Stimulated activated memory B cell treated with anti-CD40 and anti-IgM and Interleukin-4, amounts not matched to agents 10 μg/mL and 1 μg/mL and 100 μg/mL, for 72 hours (primary cell): ENCODE results near the gene RFX7.
A peak's percentile ranks its signal among the peaks of the same experiment; 100 is the strongest.
"Not testable (repeated sequence)": the region's sequence is repeated elsewhere in the genome, so short reads cannot be mapped to it uniquely, and the experiment has no call there.

Experiments used
- ATAC-seq: fragments of 150-1000 bp; cut with Tn5 transposase; 2 replicates; pipeline ENCODE4 v1.10.0; 2021
- H3K27ac Mint-ChIP-seq: one replicate; pipeline ENCODE4 v1.8.0; 2022; ENCODE audit warnings: mild to moderate bottlenecking, mixed read lengths
- H3K27me3 Mint-ChIP-seq: one replicate; pipeline ENCODE4 v1.8.0; 2022; ENCODE audit warnings: mixed read lengths
- H3K36me3 Mint-ChIP-seq: one replicate; pipeline ENCODE4 v1.8.0; 2022; ENCODE audit warnings: mixed read lengths
- H3K4me1 Mint-ChIP-seq: one replicate; pipeline ENCODE4 v1.8.0; 2022; ENCODE audit warnings: mixed read lengths
- H3K4me3 Mint-ChIP-seq: one replicate; pipeline ENCODE4 v1.8.0; 2022; ENCODE audit warnings: mild to moderate bottlenecking, moderate library complexity, mixed read lengths
- H3K9me3 Mint-ChIP-seq: one replicate; pipeline ENCODE4 v1.8.0; 2022; ENCODE audit warnings: mixed read lengths

RFX7 gene

DNA sequence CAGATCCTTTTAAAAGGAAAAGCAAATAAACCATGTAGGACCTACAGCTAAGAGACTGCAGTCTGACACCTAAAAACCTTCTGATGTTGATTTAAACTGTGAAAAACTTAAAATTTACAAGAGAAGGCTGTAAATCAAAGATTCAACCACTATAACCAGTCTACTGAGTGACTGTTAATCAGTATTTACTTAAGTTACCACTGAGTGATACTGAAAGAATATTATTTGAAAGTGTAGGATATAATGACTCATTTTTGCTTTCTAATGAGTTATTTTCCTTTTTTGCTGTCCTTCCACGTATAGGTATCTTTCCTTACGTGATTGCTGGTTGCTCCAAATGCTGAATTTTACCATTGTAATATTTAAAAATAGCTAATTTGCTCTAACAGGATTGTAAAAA, 44.6 kb downstream of the RFX7 start:
- Mint-ChIP-seq H3K27me3 (no peaks in the 10 kb centered on the region), H3K36me3 (peaks cover 15% of the 10 kb centered on the region), H3K4me1 (peaks cover 33% of the 10 kb centered on the region), H3K27ac (no peak overlapping the region), H3K4me3 (no peak overlapping the region), H3K9me3 (no peaks in the 10 kb centered on the region)
- ATAC-seq: no peak

DNA sequence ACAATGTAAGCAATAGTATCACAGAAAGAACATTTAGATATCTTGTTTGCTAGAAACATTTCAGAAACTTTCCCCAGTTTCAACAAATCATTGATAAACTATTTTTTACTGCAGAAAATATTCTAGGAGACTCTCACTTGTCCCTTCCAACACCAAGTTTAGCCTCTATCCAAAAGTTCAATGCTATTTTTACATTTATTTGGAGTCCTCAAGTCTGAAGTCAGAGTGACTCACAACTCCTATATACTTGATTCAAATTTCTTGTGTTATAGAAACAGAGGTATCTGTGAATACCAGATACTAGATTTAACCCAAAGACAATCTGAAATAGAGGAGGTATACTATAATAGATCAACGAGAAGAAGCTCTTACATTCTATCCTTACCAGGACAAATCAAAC, 49.6 kb downstream of the RFX7 start:
- no peak for ATAC-seq

DNA sequence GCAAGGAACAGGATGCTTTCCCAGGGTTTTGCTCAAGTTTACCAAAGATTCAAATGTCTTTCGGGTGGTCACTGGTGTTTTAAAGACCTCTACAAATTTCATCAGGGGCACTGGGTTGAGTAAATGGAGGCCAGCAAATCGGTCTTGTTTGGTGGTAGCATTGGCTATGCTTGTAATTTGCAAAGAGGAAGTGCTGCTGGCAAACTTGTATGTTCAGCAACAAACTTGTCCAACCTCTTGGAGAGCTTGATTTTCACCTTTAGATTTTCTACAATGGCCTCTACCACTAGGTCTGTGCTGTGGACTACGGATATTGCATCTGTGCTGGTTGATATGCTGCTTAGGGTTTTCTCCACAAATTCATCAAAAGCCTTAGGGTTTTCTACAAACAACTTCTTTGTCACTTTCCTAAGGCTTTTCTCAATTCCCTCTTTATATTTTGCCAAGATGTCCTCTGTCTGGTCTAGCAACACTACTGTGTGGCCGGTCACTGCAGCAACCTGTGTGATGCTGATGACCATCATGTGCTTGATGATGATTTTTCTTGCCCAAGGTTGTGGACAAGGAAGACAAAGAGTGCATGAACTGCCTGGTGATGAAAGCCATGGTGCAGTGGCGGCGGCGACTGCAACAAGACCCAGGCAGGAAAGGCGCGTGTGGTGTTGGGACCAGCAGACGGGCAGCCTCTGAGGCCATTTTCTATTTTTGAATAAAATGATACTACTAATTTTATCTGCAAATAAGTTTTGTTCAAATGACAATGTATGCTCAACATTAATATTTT, 50.8 kb downstream of the RFX7 start:
- no peak overlapping the region for H3K27ac Mint-ChIP-seq

More for the DNA sequence above, 49.6 kb downstream of the RFX7 start:
- H3K27me3 Mint-ChIP-seq: no peaks in the 10 kb centered on the region
- H3K36me3 Mint-ChIP-seq: peaks cover 22% of the 10 kb centered on the region
- no peaks in the 10 kb centered on the region for H3K9me3 Mint-ChIP-seq
- H3K4me3 Mint-ChIP-seq: no peak overlapping the region
- H3K4me1 Mint-ChIP-seq: peaks cover 35% of the 10 kb centered on the region
- H3K27ac Mint-ChIP-seq: no peak overlapping the region

DNA sequence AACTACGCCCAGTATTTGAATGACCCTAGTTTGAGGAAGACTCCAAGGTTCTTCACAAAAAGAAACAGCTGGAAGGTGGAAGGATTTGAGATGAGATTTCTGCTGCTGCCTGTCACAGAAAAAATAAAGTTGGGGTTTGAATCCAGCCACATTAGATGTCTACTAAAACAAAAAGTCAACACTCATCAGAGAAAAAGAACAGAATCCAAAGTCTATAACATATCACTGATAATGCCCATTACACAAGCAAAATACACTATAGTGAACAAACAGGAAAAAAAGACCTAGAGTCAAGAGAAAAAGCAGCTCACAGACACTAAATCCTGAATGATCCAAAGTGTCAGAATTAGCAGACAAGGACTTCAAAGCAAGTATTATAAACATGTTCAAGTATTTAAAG, 56.0 kb downstream of the RFX7 start:
- ATAC-seq: no peak
- H3K36me3 Mint-ChIP-seq: peaks cover 20% of the 10 kb centered on the region
- H3K4me1 Mint-ChIP-seq: peaks cover 52% of the 10 kb centered on the region
- no peak overlapping the region for H3K4me3 Mint-ChIP-seq
- H3K27ac Mint-ChIP-seq: peak overlapping the region; percentile 22
- no peaks in the 10 kb centered on the region for H3K27me3 Mint-ChIP-seq
- H3K9me3 Mint-ChIP-seq: peaks cover 3% of the 10 kb centered on the region

More for the DNA sequence above, 50.8 kb downstream of the RFX7 start:
- Mint-ChIP-seq H3K4me1 (peaks cover 34% of the 10 kb centered on the region), H3K27me3 (no peaks in the 10 kb centered on the region), H3K4me3 (no peak overlapping the region), H3K9me3 (no peaks in the 10 kb centered on the region), H3K36me3 (peaks cover 22% of the 10 kb centered on the region)
- ATAC-seq: no peak

DNA sequence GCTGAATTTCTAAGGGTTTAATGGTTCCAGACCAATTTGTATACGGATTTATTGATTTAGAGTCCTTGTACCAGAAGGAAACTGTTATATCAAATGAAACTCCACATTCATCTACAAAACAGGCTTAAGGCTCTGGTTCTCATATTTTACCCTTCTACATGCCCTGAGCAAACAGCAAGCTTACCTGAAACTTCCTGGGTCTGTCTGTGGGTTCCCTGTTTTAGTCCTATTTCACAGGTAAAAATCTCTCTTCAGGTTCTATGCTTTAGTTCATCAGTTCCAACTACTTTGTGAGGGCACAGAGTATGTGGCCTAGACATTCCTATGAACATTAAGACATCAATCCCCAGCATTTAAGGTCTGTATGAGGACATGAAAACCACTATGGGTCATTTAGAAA, 57.7 kb downstream of the RFX7 start:
- Mint-ChIP-seq H3K27me3 (no peaks in the 10 kb centered on the region), H3K27ac (no peak overlapping the region), H3K4me1 (peaks cover 57% of the 10 kb centered on the region), H3K36me3 (peaks cover 24% of the 10 kb centered on the region), H3K9me3 (peaks cover 3% of the 10 kb centered on the region), H3K4me3 (no peak overlapping the region)
- no peak for ATAC-seq

DNA sequence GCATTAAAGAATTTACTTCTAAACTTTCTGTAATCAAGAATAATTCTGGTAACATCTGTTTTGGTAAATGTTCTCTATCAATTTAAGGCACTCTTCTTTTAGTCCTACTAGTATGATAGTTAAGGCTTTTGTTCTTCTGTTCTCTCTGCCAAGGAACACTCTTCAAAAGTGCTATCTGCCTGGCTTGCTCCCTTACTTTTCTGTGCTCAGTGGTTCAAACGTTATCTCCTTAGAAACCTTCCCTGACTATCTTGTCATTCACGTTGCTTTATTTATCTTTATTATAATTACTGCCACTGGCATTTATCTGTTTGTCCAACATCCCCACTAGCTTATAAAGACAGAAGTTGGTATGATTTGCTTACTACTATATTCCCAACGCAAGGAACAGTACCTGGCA, 59.2 kb downstream of the RFX7 start:
- Mint-ChIP-seq H3K9me3 (peaks cover 3% of the 10 kb centered on the region), H3K4me1 (peaks cover 55% of the 10 kb centered on the region), H3K36me3 (peaks cover 19% of the 10 kb centered on the region), H3K27me3 (no peaks in the 10 kb centered on the region), H3K27ac (no peak overlapping the region), H3K4me3 (no peak overlapping the region)
- no peak for ATAC-seq

DNA sequence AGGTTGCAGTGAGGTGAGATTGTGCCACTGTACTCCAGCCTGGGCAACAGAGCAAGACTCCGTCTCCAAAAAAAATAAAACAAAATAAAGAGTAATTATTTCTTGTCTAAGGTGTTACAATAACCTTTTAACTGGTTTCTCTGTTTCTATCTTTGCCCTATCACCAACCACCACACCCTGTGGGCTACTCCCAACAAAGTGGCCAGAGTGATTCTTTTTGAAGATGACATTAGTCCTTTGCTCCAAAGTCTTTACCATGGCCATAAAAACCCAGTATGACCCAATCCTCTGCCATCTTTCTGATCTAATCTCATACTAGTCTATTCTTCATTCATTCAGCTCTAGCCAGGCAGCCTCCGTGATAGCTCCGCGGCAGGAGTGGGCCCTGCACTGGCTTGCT, 62.8 kb downstream of the RFX7 start:
- peaks cover 29% of the 10 kb centered on the region for H3K36me3 Mint-ChIP-seq
- H3K9me3 Mint-ChIP-seq: peaks cover 3% of the 10 kb centered on the region
- H3K4me3 Mint-ChIP-seq: no peak overlapping the region
- H3K4me1 Mint-ChIP-seq: peaks cover 41% of the 10 kb centered on the region
- H3K27me3 Mint-ChIP-seq: no peaks in the 10 kb centered on the region
- no peak for ATAC-seq
- no peak overlapping the region for H3K27ac Mint-ChIP-seq

DNA sequence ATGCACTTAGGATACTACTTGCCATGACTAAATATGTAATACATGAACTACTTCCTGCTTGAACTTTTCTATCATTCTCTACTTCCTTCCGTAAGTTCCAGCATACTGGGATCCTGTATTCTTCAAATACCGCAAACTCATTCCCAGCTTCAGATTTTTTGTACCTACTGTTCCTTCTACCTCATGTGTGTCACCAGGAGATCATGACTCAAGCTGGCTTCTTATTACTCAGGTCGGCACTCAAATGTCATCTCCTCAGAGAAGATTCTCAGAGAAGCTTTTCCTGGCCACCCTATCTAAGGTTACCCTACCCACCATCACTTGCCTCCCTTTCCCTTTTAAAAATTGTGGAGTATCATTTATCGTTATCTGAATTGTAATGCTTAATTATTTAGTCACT, 66.7 kb downstream of the RFX7 start:
- peak overlapping the region; percentile 13 for H3K27ac Mint-ChIP-seq
- H3K9me3 Mint-ChIP-seq: no peaks in the 10 kb centered on the region
- peaks cover 55% of the 10 kb centered on the region for H3K36me3 Mint-ChIP-seq
- H3K4me1 Mint-ChIP-seq: peaks cover 50% of the 10 kb centered on the region
- no peaks in the 10 kb centered on the region for H3K27me3 Mint-ChIP-seq
- no peak overlapping the region for H3K4me3 Mint-ChIP-seq
- no peak for ATAC-seq

DNA sequence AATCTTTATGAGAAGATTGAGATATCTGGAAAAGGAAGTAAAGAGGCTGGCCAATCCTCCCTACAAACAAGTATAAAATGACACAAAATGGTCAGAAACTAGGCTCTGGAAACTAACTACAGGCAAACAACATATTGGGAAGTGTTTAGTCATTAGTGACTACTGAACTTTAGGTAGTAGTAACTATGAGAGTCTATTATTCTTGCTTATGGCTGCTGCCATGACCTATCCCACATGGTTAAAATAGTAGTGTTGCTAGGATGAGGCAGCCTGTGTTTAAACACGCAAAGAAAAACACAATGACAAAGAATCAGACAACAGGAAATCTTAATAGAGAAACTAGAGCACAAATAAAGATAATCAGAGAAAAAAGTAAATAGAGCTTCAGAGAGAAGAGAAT, 67.9 kb downstream of the RFX7 start:
- peaks cover 5% of the 10 kb centered on the region for H3K9me3 Mint-ChIP-seq
- H3K4me1 Mint-ChIP-seq: peaks cover 52% of the 10 kb centered on the region
- H3K27me3 Mint-ChIP-seq: no peaks in the 10 kb centered on the region
- no peak overlapping the region for H3K27ac Mint-ChIP-seq
- H3K4me3 Mint-ChIP-seq: no peak overlapping the region
- ATAC-seq: no peak
- peaks cover 61% of the 10 kb centered on the region for H3K36me3 Mint-ChIP-seq

DNA sequence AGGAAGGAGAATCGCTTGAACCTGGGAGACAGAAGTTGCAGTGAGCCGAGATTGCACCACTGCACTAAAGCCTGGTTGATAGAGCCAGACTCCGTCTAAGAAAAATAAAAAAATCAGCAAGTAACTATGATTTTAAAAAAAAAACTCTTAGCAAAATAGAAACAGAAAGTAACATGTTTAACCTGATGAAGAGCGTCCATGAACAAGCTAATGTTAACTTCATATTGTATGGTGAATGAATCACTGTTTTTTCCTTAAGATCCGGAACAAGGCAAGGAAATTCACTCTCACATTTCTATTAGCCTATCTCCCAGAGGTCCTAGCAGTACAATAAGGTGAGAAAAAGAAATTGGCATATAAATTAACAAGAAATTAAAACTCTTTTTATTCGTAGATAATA, 69.0 kb downstream of the RFX7 start:
- peaks cover 51% of the 10 kb centered on the region for H3K4me1 Mint-ChIP-seq
- no peak for ATAC-seq
- H3K27me3 Mint-ChIP-seq: no peaks in the 10 kb centered on the region
- peaks cover 8% of the 10 kb centered on the region for H3K9me3 Mint-ChIP-seq
- peaks cover 72% of the 10 kb centered on the region for H3K36me3 Mint-ChIP-seq
- H3K27ac Mint-ChIP-seq: no peak overlapping the region
- H3K4me3 Mint-ChIP-seq: no peak overlapping the region

DNA sequence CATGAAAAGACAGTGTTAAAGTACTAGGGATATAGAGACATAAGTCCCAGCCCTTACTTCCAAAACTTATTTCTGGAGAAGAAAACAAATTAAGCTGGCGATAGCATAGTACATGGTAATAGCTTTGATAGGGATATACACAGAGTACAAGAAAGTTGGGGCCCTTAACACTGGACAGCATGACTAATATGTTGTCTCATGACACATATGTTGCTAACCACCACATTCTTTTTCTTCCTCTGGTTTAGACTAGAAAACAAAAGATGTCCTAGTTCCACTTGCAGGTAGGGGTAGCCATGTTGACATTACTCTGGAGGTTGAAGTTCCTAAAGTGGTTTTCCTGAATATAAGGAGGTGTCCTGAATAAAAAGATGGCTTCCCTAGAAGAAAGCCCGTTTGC, 75.3 kb downstream of the RFX7 start:
- Mint-ChIP-seq H3K4me1 (peaks cover 46% of the 10 kb centered on the region), H3K27ac (no peak overlapping the region), H3K27me3 (no peaks in the 10 kb centered on the region), H3K4me3 (no peak overlapping the region), H3K9me3 (peaks cover 8% of the 10 kb centered on the region), H3K36me3 (peaks cover 66% of the 10 kb centered on the region)
- no peak for ATAC-seq

DNA sequence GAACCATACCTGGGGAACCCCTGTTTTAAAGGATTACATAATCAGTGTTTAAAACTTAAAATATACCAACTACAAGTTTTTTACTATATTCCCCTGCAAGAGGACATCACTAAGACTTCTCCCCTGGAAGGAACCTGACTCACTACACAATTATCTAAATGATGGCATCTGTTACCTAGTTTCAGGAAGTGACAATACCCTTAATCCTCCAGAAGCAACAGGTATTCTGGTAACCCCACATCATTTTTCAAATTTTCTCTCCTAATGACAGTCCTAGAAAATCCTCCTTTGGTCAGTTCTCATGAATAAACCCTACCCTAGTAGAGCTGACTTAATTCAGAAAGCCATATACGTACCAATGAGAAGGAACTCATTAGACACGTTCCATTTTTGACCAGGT, 78.4 kb downstream of the RFX7 start:
- no peak overlapping the region for H3K27ac Mint-ChIP-seq
- no peak overlapping the region for H3K4me3 Mint-ChIP-seq
- H3K9me3 Mint-ChIP-seq: no peaks in the 10 kb centered on the region
- no peak for ATAC-seq
- H3K27me3 Mint-ChIP-seq: no peaks in the 10 kb centered on the region
- peaks cover 35% of the 10 kb centered on the region for H3K36me3 Mint-ChIP-seq
- H3K4me1 Mint-ChIP-seq: peaks cover 20% of the 10 kb centered on the region

DNA sequence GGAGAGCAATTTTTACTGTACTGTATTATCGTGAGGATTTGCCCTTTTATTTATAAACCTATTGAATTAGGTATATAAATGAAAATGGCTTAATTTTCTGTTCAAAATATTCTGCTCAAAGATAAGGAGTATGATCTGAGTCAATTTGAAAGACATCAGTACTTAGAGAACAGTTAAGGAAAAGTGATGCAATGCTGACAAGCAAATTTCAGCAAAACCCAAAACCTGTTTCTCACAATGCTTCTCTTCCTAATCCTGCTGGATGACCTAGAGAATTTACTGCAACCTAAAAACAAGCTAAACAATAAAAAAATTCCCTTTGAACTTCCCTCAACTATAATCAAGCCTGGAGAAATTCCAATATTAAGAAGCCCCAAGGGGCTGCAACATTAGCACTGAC, 82.7 kb downstream of the RFX7 start:
- ATAC-seq: no peak
- peaks cover 12% of the 10 kb centered on the region for H3K4me1 Mint-ChIP-seq
- H3K9me3 Mint-ChIP-seq: no peaks in the 10 kb centered on the region
- H3K27me3 Mint-ChIP-seq: no peaks in the 10 kb centered on the region
- H3K27ac Mint-ChIP-seq: no peak overlapping the region
- H3K36me3 Mint-ChIP-seq: peaks cover 37% of the 10 kb centered on the region
- H3K4me3 Mint-ChIP-seq: no peak overlapping the region

DNA sequence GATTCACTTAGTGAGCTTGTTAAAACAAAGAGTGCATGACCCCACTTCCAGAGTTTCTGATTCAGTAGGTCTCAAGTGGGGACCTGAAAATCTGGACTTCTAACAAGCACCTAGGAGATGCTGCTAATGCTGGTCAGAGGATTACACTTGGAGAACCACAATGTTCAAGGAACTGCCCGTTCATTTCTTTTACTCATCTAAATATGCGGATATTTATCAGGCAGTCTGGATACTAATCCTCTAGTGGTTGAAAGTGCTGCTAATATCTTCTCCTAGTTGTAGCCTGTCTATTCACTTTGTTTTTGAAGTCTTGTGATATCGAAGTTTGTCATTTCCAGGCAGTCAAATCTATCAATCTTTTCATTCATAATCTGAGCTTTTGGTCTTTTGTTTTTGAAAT, 86.8 kb downstream of the RFX7 start:
- Mint-ChIP-seq H3K4me3 (no peak overlapping the region), H3K27me3 (no peaks in the 10 kb centered on the region), H3K36me3 (peaks cover 55% of the 10 kb centered on the region), H3K4me1 (peaks cover 29% of the 10 kb centered on the region), H3K9me3 (peaks cover 11% of the 10 kb centered on the region), H3K27ac (no peak overlapping the region)
- ATAC-seq: no peak

DNA sequence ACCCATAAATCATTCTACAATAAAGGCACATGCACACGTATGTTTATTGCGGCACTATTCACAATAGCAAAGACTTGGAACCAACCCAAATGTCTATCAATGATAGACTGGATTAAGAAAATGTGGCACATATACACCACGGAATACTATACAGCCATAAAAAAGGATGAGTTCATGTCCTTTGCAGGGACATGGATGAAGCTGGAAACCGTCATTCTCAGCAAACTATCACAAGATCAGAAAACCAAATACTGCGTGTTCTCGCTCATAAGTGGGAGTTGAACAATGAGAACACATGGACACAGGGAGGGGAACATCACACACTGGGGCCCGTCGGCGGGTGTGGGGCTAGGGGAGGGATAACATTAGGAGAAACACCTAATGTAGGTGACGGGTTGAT, 88.4 kb downstream of the RFX7 start:
- Mint-ChIP-seq H3K9me3 (peaks cover 11% of the 10 kb centered on the region), H3K4me1 (peaks cover 43% of the 10 kb centered on the region), H3K36me3 (peaks cover 66% of the 10 kb centered on the region)
- ATAC-seq, H3K27ac Mint-ChIP-seq, H3K4me3 Mint-ChIP-seq, H3K27me3 Mint-ChIP-seq: not testable (repeated sequence)

DNA sequence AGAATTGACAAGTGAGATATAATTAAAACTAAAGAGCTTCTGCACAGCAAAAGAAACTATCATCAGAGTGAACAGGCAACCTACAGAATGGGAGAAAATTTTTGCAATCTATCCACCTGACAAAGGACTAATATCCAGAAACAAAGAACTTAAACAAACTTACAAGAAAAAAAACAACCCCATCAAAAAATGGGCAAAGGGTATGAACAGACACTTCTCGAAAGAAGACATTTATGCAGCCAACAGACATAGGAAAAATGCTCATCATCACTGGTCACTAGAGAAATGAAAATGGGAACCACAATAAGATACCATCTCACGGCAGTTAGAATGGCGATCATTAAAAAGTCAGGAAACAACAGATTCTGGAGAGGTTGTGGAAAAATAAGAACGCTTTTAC, 88.9 kb downstream of the RFX7 start:
- H3K36me3 Mint-ChIP-seq: peaks cover 64% of the 10 kb centered on the region
- ATAC-seq: not testable (repeated sequence)

More for the DNA sequence above, 88.9 kb downstream of the RFX7 start:
- H3K4me1 Mint-ChIP-seq: peaks cover 46% of the 10 kb centered on the region
- H3K9me3 Mint-ChIP-seq: peaks cover 11% of the 10 kb centered on the region
- not testable (repeated sequence) for H3K27me3 Mint-ChIP-seq, H3K27ac Mint-ChIP-seq, H3K4me3 Mint-ChIP-seq
